GM21717 (cell line): ENCODE results near the gene TENT5C.

ENCODE experiments used
- ATAC-seq: cut with Tn5 transposase; IDR thresholded peaks from one replicate; pipeline ENCODE4 v1.9.1; 2021; ENCODE audit warnings: mild to moderate bottlenecking, moderate library complexity; ENCODE audit not compliant: unreplicated experiment

Gene TENT5C

DNA sequence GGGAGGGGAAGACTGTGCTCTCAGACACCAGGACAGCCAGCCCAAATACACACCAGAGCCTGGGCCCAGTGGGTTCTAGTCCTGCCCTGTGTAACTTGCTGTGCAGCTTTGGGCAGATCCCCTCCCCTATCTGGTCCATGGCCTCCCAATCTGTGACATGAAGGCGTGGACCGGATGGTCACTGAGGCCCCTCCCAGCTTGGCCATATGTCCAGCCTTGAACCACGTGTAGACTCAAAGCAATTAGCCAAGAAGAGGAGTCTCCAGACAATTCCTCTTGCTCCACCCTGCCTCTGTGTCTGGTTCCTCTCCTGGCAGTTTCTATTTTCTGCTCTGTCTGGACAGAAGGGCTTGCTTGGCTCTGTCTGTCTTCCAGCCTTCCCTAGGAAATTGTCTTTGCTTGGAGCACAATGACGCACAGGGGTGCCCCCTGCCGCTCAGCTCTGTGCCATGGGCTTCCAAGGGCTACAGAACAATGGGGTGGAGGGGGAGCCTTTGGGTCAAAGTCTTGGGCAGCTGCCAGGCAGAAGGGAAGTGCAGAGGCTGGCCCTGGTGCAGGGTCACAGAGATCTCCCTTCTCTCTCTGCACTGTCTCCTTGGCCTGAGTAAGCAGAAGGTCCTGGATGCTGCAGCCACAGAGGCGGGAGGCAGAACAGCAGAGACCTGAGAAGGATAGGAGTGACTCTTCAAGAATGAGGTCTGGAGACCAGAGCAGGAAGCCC lies 66.1 kb downstream of the TENT5C start:
- ATAC-seq: no peak

DNA sequence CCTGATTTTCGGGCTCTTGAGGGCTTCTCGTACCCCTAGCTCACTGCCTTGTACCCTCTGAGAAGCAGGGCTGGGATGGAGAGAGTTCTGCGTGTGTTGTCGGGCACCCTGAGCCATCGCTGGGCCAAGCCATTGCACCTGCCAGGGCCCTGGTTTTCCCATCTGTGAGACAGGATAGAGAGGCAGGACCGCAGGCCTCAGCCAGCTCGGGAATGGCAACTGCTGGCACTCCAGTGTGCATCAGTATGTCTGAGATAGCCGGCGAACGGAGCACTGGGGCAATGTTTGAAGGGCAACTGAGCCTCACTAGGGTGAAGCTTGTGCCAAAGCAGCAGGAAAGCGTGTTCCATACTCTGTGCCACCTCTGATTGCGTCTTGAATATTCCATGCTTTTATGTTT lies 66.9 kb downstream of the TENT5C start:
- ATAC-seq: no peak

DNA sequence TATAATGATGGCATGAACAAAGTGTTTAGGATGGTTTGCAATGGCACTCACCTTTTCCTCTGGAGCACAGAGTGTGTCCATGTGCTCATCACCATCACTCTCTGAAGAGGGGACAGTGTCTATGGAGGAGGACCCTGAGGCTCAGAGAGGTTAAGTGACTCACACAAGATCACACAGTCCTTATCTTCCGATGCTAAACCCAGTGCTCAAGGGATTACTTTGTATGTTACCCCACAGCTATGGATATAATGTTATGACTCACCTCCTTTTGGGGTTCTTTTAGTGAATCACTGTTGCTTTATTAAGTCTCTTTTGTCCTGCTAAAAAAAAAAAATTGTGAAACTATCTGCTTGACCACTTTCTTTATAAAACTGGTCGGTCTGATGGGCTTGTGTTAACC lies 67.6 kb downstream of the TENT5C start:
- no peak for ATAC-seq

DNA sequence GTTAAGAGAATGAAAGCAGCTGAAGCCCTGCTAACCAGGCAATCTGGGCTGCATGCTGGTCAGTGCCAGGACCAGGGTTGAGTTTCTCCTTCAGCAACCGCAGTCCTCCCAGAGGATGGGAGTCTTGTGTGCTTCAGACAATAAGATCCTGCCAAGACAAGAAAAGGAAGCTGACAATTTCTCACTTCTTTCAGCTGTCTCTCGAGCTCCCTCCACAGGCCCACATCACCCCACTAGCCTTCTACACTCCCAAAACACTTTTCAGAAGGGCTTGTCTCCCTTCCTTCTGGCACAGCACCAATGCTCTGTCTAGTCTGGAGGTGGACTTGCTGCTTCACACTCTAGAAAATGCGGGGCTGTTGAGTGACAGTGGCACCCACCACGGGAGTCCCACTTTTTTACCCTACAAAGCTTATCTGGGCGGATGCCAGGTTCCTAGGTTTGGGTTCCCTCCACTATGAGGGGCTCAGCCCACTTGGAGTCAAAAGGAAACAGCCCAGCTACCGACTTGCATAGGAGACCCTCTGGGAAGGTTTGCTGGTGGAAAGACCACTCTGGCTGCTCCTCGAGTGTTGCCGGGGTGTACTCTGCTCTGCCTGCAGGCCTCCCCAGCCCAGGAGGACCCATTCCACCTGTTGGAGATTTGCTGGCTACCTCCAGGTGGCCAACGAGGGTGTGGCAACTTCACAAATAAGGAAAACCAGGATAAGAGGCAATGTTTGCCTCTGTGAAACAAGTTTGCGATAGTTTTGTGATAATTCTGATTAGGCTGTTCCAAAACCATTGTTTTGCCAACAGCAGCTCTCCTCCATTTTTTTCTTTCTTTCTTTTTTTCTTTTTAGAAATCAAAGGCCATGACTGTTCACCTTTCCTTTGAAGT lies 68.9 kb downstream of the TENT5C start:
- ATAC-seq: no peak

DNA sequence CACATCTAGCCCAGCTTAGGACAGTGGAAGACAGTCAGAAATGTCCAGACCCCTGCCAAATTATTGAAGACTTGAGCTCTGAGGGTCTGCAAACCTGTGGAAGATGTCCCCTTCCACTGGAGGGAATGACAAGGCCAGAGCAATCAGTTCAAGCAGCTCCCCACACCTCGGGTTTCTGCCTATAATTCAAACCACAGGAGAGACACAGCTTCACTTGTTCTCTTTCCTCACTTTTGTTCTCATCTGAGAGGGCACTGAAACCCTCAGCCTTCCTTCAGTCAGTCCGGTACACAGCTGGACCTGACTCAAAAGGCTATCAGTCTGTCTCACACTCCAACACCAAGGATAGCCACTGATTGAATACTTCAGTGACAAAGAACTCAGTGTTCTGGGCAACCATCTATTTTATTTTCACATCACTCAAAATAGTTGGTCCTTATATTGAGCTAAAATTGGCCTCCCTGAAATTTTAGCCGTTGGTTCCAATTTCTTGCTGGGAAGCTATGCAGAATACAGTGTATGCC lies 70.1 kb downstream of the TENT5C start:
- ATAC-seq: no peak

DNA sequence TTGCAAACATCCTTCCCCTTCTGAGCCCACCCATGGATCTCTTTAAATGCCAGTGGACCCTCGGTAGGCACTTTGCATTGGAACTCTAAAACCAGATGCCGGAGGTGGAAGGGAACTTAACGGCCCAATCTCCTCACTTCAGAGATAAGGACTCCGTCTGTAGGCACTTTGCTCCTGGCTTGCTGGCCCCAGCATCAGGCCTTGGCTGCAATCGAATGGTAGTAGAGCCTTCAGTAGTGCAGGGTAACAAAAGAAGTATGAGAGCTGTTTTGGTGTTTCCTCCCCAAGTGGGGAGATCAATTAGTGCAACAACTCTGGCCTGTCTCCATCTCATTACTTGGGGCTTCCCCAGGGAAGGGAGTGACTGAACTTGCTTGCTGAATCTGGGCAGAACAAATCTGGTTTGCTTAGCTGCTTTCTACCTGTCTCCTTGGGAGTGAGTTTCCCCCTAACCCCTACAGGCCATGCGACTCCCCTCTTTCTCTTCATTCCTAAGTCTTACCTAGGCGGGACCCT lies 70.8 kb downstream of the TENT5C start:
- no peak for ATAC-seq
